B cell (primary cell): ENCODE measurements around the gene DPM2. TPM values are rescaled to one million over a fixed set of nuclear protein-coding genes. Genes with fewer than 3 reads are reported as not detected.

ENCODE experiments used
- ATAC-seq: fragments of 200-7000 bp; cut with Tn5 transposase; one replicate; pipeline ENCODE4 v1.10.0; 2021; ENCODE audit warnings: low read depth, mild to moderate bottlenecking, moderate number of reproducible peaks, moderate library complexity
- CTCF ChIA-PET: fragments of 350-600 bp; sonication (Branson Sonifier 250); formaldehyde crosslinking; loops from one replicate; lab custom pipeline; 2021; ENCODE audit warnings: antibody characterized with exemption, inconsistent platforms; lab: Charles Lee
- POLR2A ChIA-PET: fragments of 350-600 bp; sonication (Branson Sonifier 250); formaldehyde crosslinking; loops from one replicate; lab custom pipeline; 2021; ENCODE audit warnings: antibody characterized with exemption; lab: Charles Lee
- DNase-seq: peaks from one replicate; pipeline ENCODE4 v3.0.0; 2013
- H2AFZ ChIP-seq: 2 replicates; pipeline ENCODE4 v1.6.1; 2012; ENCODE audit warnings: mild to moderate bottlenecking, low read depth, low read length; ENCODE audit not compliant: insufficient read depth, poor library complexity, severe bottlenecking
- H3K27ac ChIP-seq, 2 donors: 1 replicate in 1 of 2; 2 replicates in 1 of 2; pipeline ENCODE4 v1.5.1; 2012 to 2013; ENCODE audit warnings: low read length in 2 of 2, mild to moderate bottlenecking in 2 of 2, moderate library complexity in 1 of 2
- H3K27me3 ChIP-seq, 4 experiments: fragments of 200-600 bp in 1 of 4; sonication (generic) in 1 of 4; replicated peaks in 1 of 4; 1 replicate in 2 of 4; 2 replicates in 2 of 4; pipeline versions ENCODE4 v1.6.1 to v1.7.0; 2013 to 2016; ENCODE audit warnings: low read length in 3 of 4, mild to moderate bottlenecking in 2 of 4, mixed read lengths in 1 of 4, moderate library complexity in 1 of 4; ENCODE audit not compliant: insufficient read depth in 4 of 4, control insufficient read depth in 3 of 4; ENCODE audit errors: control extremely low read depth in 1 of 4
- H3K36me3 ChIP-seq, 2 experiments: replicated peaks in 1 of 2; 1 replicate in 1 of 2; 2 replicates in 1 of 2; pipeline versions ENCODE4 v1.6.1 to v1.7.1; 2013; ENCODE audit warnings: low read length in 1 of 2; ENCODE audit not compliant: insufficient read depth in 2 of 2, control insufficient read depth in 1 of 2; ENCODE audit errors: control extremely low read depth in 1 of 2, extremely low read depth in 1 of 2
- H3K4me1 ChIP-seq, 2 donors: fragments of 200-600 bp in 1 of 2; sonication (generic) in 1 of 2; 1 replicate in 1 of 2; 2 replicates in 1 of 2; pipeline versions ENCODE4 v1.5.1 to v1.6.1; 2013 to 2017; ENCODE audit warnings: low read length in 2 of 2; ENCODE audit not compliant: control insufficient read depth in 2 of 2, insufficient read depth in 2 of 2
- H3K4me2 ChIP-seq: replicated peaks from 2 replicates; pipeline ENCODE3; 2012; ENCODE audit warnings: mild to moderate bottlenecking, low read depth, low read length; ENCODE audit not compliant: poor library complexity, severe bottlenecking
- H3K4me3 ChIP-seq, 5 experiments: fragments of 200-600 bp in 1 of 5; sonication (generic) in 1 of 5; 1 replicate in 3 of 5; 2 replicates in 2 of 5; pipeline versions ENCODE4 v1.5.1 to v1.7.0; 2011 to 2016; ENCODE audit warnings: low read length in 4 of 5, mild to moderate bottlenecking in 4 of 5, low read depth in 2 of 5, control low read depth in 1 of 5, moderate library complexity in 1 of 5; ENCODE audit not compliant: insufficient read depth in 1 of 5; ENCODE audit errors: control extremely low read depth in 1 of 5, extremely low read depth in 1 of 5
- H3K79me2 ChIP-seq: fragments of 200-600 bp; sonication (generic); one replicate; pipeline ENCODE4 v1.6.0; 2016; ENCODE audit warnings: low read length; ENCODE audit not compliant: control insufficient read depth, insufficient read depth
- H3K9ac ChIP-seq: fragments of 200-600 bp; sonication (generic); 2 replicates; pipeline ENCODE4 v1.6.1; 2017; ENCODE audit warnings: mild to moderate bottlenecking, low read length, moderate library complexity
- H3K9me3 ChIP-seq, 3 donors: one replicate each; pipeline versions ENCODE4 v1.6.1 to v1.7.1; 2013; ENCODE audit warnings: low read length in 2 of 3; ENCODE audit not compliant: control insufficient read depth in 2 of 3, insufficient read depth in 1 of 3; ENCODE audit errors: control extremely low read depth in 1 of 3
- H4K20me1 ChIP-seq: 2 replicates; pipeline ENCODE4 v1.6.0; 2012; ENCODE audit warnings: mild to moderate bottlenecking, low read length; ENCODE audit not compliant: insufficient read depth, control insufficient read depth, poor library complexity, severe bottlenecking
- H3K27ac Mint-ChIP-seq: one replicate; pipeline ENCODE4 v1.8.0; 2021; ENCODE audit warnings: mixed read lengths
- H3K27me3 Mint-ChIP-seq: one replicate; pipeline ENCODE4 v1.8.0; 2021; ENCODE audit warnings: mixed read lengths
- H3K4me1 Mint-ChIP-seq: one replicate; pipeline ENCODE4 v1.8.0; 2021; ENCODE audit warnings: mixed read lengths
- H3K4me3 Mint-ChIP-seq: one replicate; pipeline ENCODE4 v1.8.0; 2021; ENCODE audit warnings: mixed read lengths
- H3K9me3 Mint-ChIP-seq: one replicate; pipeline ENCODE4 v1.8.0; 2022; ENCODE audit warnings: mixed read lengths; ENCODE audit not compliant: insufficient read depth
- EZH2 ChIP-seq: IDR thresholded peaks from 2 replicates; pipeline ENCODE4 v1.6.1; 2012; ENCODE audit warnings: borderline replicate concordance, low read depth, mild to moderate bottlenecking, moderate library complexity, low read length; ENCODE audit not compliant: insufficient read depth, poor library complexity, severe bottlenecking
- WGBS: methylation state at CpG from one replicate; pipeline ENCODE4 v1.1.5; 2013; ENCODE audit warnings: missing lambda C conversion rate; ENCODE audit not compliant: insufficient coverage; 5-methylcytosine and 5-hydroxymethylcytosine counted together
- intact Hi-C: fragments of 100-400 bp; cut with micrococcal nuclease; formaldehyde crosslinking; loops from one replicate; pipeline ENCODE4 v1.10.0; 2022
- polyA plus RNA-seq: library from polyadenylated mRNA; depleted of rRNA; stranded (reverse); fragments of >200 nt; gene quantifications from 2 replicates; pipeline ENCODE4 v1.2.3, GENCODE V29; 2012
- total RNA-seq, 2 donors: library from RNA; stranded (reverse); fragments of 120-200 nt in 1 of 2; gene quantifications; 1 replicate in 1 of 2; 2 replicates in 1 of 2; pipeline versions ENCODE4 v1.2.3 to v1.2.4, GENCODE V29; 2013 to 2022
- TF ChIP-seq, protein P1 (sequence below): fragments of 200-600 bp; IDR thresholded peaks from one replicate; pipeline ENCODE4 v1.8.0; 2022; ENCODE audit warnings: antibody characterized with exemption, mild to moderate bottlenecking

Gene DPM2
- total and polyA plus RNA-seq, 2 donors (not counting 1 experiment from before 2014, with no cell fraction given), result 34.1 to 42.9 TPM

DNA sequence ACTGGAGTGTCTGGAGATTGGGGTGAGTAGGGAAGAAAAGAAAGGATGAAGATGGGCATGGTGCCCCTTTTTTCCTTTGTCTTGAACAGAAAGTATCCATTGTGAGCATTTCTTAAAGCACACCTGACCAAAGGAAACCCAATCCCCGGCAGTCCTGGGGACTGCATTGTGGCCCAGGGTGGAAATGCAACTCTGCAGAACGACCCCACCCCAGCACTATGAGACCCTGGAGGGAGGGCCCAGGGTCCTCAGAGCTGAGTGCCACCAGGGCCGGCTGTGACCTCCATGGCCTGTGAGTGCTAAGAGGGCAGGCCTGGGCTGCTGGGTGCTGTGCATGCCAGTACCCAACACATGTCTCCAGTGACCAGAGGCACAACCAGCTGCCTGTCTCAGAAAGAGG is 24.6 kb upstream of the DPM2 start:
- no peak for ATAC-seq
- H3K9ac ChIP-seq, result no peak overlapping the region
- H3K4me2 ChIP-seq, result no peak overlapping the region
- no peaks in the 10 kb centered on the region for H3K27me3 Mint-ChIP-seq
- no peak overlapping the region for H3K4me3 Mint-ChIP-seq
- no peak overlapping the region for H2AFZ ChIP-seq
- ChIA-PET CTCF (interaction anchor here (0.6 to 12.8 kb wide), 6 partner anchors 15 to 368 kb away, joined by 3 to 182 read pairs (median 7); partner anchors contain the start of gene EEIG1), POLR2A (no interaction called here)
- no peaks in the 10 kb centered on the region for H3K27me3 ChIP-seq
- peaks cover 83% of the 10 kb centered on the region for H3K4me1 Mint-ChIP-seq
- 67% methylated on average over 3 of the region's 3 CpGs for WGBS
- TF ChIP-seq, protein P1, sequence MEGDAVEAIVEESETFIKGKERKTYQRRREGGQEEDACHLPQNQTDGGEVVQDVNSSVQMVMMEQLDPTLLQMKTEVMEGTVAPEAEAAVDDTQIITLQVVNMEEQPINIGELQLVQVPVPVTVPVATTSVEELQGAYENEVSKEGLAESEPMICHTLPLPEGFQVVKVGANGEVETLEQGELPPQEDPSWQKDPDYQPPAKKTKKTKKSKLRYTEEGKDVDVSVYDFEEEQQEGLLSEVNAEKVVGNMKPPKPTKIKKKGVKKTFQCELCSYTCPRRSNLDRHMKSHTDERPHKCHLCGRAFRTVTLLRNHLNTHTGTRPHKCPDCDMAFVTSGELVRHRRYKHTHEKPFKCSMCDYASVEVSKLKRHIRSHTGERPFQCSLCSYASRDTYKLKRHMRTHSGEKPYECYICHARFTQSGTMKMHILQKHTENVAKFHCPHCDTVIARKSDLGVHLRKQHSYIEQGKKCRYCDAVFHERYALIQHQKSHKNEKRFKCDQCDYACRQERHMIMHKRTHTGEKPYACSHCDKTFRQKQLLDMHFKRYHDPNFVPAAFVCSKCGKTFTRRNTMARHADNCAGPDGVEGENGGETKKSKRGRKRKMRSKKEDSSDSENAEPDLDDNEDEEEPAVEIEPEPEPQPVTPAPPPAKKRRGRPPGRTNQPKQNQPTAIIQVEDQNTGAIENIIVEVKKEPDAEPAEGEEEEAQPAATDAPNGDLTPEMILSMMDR, result no peak
- no peak for TF ChIP-seq EZH2
- H4K20me1 ChIP-seq, result peaks cover 88% of the 10 kb centered on the region
- no peaks in the 10 kb centered on the region for H3K9me3 ChIP-seq
- peaks cover 0 to 15% of the 10 kb centered on the region in 2 experiments for H3K36me3 ChIP-seq
- intact Hi-C loops, result no loop called here
- H3K27ac ChIP-seq, result no peak overlapping the region
- H3K4me1 ChIP-seq, result peaks cover 34 to 60% of the 10 kb centered on the region in 2 donors
- peaks cover 100% of the 10 kb centered on the region for H3K79me2 ChIP-seq
- H3K27ac Mint-ChIP-seq, result no peak overlapping the region
- no peak overlapping the region for H3K4me3 ChIP-seq
- no peaks in the 10 kb centered on the region for H3K9me3 Mint-ChIP-seq
- DNase-seq, result no peak

DNA sequence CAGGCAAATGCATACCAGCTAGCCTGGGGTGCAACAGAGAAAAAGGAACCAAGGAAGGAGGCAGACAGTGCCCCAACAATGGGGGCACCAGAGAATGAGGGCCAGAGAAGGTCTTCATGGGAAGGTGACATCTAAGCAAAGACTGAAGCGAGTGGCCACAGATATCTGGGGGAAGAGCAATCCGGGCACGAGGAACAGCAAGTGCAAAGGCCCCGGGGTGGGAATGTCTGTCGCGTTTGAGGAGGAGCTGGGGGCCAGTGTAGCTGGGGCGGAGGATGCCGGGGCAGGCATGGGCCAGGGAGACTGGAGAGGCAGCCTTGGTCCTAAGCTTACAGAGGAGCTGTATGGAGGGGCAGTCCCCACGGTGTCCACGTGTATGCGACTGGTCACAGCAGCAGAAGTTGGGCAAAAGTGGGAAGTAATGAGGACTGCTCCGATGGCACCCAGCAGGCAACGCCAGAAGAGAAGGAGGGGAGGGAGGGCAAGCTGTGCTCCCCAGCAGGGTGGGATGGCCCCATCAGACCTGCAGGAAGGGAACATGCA is 24.0 kb upstream of the DPM2 start:
- Mint-ChIP-seq H3K4me3 (no peak overlapping the region), H3K27me3 (no peaks in the 10 kb centered on the region), H3K27ac (peak overlapping the region; percentile 27), H3K9me3 (no peaks in the 10 kb centered on the region), H3K4me1 (peaks cover 79% of the 10 kb centered on the region)
- peaks cover 100% of the 10 kb centered on the region for H3K79me2 ChIP-seq
- ATAC-seq (no peak), DNase-seq (no peak)
- H3K4me2 ChIP-seq, result no peak overlapping the region
- ChIA-PET CTCF (interaction anchor here (0.6 to 12.8 kb wide), 6 partner anchors 16 to 155 kb away, joined by 3 to 251 read pairs (median 7); partner anchors contain the start of gene EEIG1), POLR2A (no interaction called here)
- no peak overlapping the region for H3K9ac ChIP-seq
- intact Hi-C loops, result no loop called here
- H4K20me1 ChIP-seq, result peaks cover 88% of the 10 kb centered on the region
- no peaks in the 10 kb centered on the region for H3K27me3 ChIP-seq
- WGBS, result 98% methylated on average over 13 of the region's 13 CpGs
- no peak overlapping the region for H3K4me3 ChIP-seq
- H3K36me3 ChIP-seq, result peaks cover 0 to 15% of the 10 kb centered on the region in 2 experiments
- H3K9me3 ChIP-seq, result no peaks in the 10 kb centered on the region
- H3K4me1 ChIP-seq, result peaks cover 29 to 54% of the 10 kb centered on the region in 2 donors
- TF ChIP-seq EZH2, result no peak
- TF ChIP-seq, protein P1, result no peak
- H3K27ac ChIP-seq, result peak overlapping the region in 1 of 2 donors; percentile 60
- no peak overlapping the region for H2AFZ ChIP-seq
